GM23338 (cell line): Measurements from ENCODE around the gene PLEKHG4B. TPM values are rescaled to one million over a fixed set of nuclear protein-coding genes. Genes with fewer than 3 reads are reported as not detected.

Experiments
- ATAC-seq: fragments of 200-7000 bp; cut with Tn5 transposase; 3 replicates; pipeline ENCODE4 v1.9.1; 2020
- DNase-seq: peaks from one replicate; pipeline ENCODE4 v3.0.0-alpha.2; 2015; ENCODE audit warnings: low spot score
- H2AFZ ChIP-seq: fragments of 200-600 bp; sonication (generic); 2 replicates; pipeline ENCODE4 v1.8.0; 2016; ENCODE audit warnings: antibody characterized with exemption, mild to moderate bottlenecking, moderate library complexity
- H3F3A ChIP-seq: fragments of 200-600 bp; sonication (generic); replicated peaks from 2 replicates; pipeline ENCODE4 v1.8.0; 2017; ENCODE audit warnings: antibody characterized with exemption, mixed run types, low read depth
- H3K27ac ChIP-seq: fragments of 200-600 bp; sonication (generic); 2 replicates; pipeline ENCODE4 v1.6.1; 2016; ENCODE audit warnings: low read depth
- H3K27me3 ChIP-seq: fragments of 200-600 bp; sonication (generic); 2 replicates; pipeline ENCODE4 v1.8.0; 2016; ENCODE audit warnings: mild to moderate bottlenecking, mixed run types, moderate library complexity; ENCODE audit not compliant: insufficient read depth
- H3K36me3 ChIP-seq: fragments of 200-600 bp; sonication (generic); 2 replicates; pipeline ENCODE4 v1.8.0; 2016; ENCODE audit warnings: mild to moderate bottlenecking; ENCODE audit not compliant: insufficient read depth
- H3K4me1 ChIP-seq: fragments of 200-600 bp; sonication (generic); 2 replicates; pipeline ENCODE4 v1.8.0; 2016; ENCODE audit warnings: mild to moderate bottlenecking, moderate library complexity; ENCODE audit not compliant: insufficient read depth
- H3K4me2 ChIP-seq: fragments of 200-600 bp; sonication (generic); 2 replicates; pipeline ENCODE4 v1.7.1; 2017; ENCODE audit warnings: mixed run types
- H3K4me3 ChIP-seq: fragments of 200-600 bp; sonication (generic); 2 replicates; pipeline ENCODE4 v1.6.1; 2016; ENCODE audit warnings: mixed run types
- H3K79me2 ChIP-seq: fragments of 200-600 bp; sonication (generic); replicated peaks from 2 replicates; pipeline ENCODE4 v1.8.0; 2017; ENCODE audit warnings: mild to moderate bottlenecking; ENCODE audit not compliant: insufficient read depth
- H3K9me2 ChIP-seq: fragments of 200-600 bp; sonication (generic); 2 replicates; pipeline ENCODE4 v1.8.0; 2017; ENCODE audit not compliant: insufficient read depth
- H4K20me1 ChIP-seq: fragments of 200-600 bp; sonication (generic); replicated peaks from 2 replicates; pipeline ENCODE4 v1.8.0; 2017; ENCODE audit warnings: mild to moderate bottlenecking; ENCODE audit not compliant: insufficient read depth
- H3K27ac Mint-ChIP-seq: 2 replicates; pipeline ENCODE4 v1.8.0; 2020; ENCODE audit warnings: inconsistent platforms, mild to moderate bottlenecking, moderate library complexity, mixed read lengths
- H3K27me3 Mint-ChIP-seq: 3 replicates; pipeline ENCODE4 v1.8.0; 2022; ENCODE audit warnings: low read depth, mild to moderate bottlenecking, moderate library complexity, mixed read lengths, inconsistent platforms; ENCODE audit not compliant: insufficient read depth, poor library complexity
- H3K36me3 Mint-ChIP-seq: 3 replicates; pipeline ENCODE4 v1.8.0; 2021; ENCODE audit warnings: low read depth, mild to moderate bottlenecking, inconsistent platforms, moderate library complexity, mixed read lengths
- H3K4me1 Mint-ChIP-seq: 3 replicates; pipeline ENCODE4 v1.8.0; 2020; ENCODE audit warnings: mild to moderate bottlenecking, inconsistent platforms, mixed read lengths
- H3K4me3 Mint-ChIP-seq: 3 replicates; pipeline ENCODE4 v1.8.0; 2021; ENCODE audit warnings: moderate library complexity, mild to moderate bottlenecking, inconsistent platforms, mixed read lengths
- H3K9me3 Mint-ChIP-seq: 3 replicates; pipeline ENCODE4 v1.8.0; 2020; ENCODE audit warnings: moderate library complexity, mild to moderate bottlenecking, inconsistent platforms, mixed read lengths
- CREB1 ChIP-seq: fragments of 250-450 bp; sonication (Bioruptor Pico); IDR thresholded peaks from 2 replicates; pipeline ENCODE4 v1.5.0; 2020; ENCODE audit warnings: low read depth, mild to moderate bottlenecking, moderate library complexity
- CTCF ChIP-seq, 2 experiments: fragments of 200-600 bp in 1 of 2; sonication (generic) in 1 of 2; conservative IDR thresholded peaks; 2 replicates each; pipeline versions ENCODE4 v1.5.1 to v1.6.1; 2016 to 2017; ENCODE audit warnings: antibody characterized with exemption in 2 of 2, low read depth in 2 of 2, mild to moderate bottlenecking in 2 of 2, moderate library complexity in 1 of 2
- ETS1 ChIP-seq: IDR thresholded peaks from 2 replicates; pipeline ENCODE4 v1.6.1; 2016; ENCODE audit warnings: antibody characterized with exemption
- EZH2 ChIP-seq: fragments of 200-600 bp; sonication (generic); IDR thresholded peaks from one replicate; pipeline ENCODE4 v1.8.0; 2017; ENCODE audit warnings: antibody characterized with exemption, mild to moderate bottlenecking, low read depth; ENCODE audit not compliant: unreplicated experiment
- EZH2phosphoT487 ChIP-seq: fragments of 200-600 bp; sonication (generic); IDR thresholded peaks from one replicate; pipeline ENCODE4 v1.8.1; 2018; ENCODE audit warnings: antibody characterized with exemption; ENCODE audit not compliant: unreplicated experiment
- JUNB ChIP-seq: IDR thresholded peaks from one replicate; pipeline ENCODE4 v1.6.1; 2016; ENCODE audit warnings: antibody characterized with exemption; ENCODE audit not compliant: unreplicated experiment
- NANOG ChIP-seq: IDR thresholded peaks from 2 replicates; pipeline ENCODE4 v1.6.1; 2016; ENCODE audit warnings: antibody characterized with exemption, borderline replicate concordance
- POLR2AphosphoS5 ChIP-seq: IDR thresholded peaks from 2 replicates; pipeline ENCODE4 v1.6.1; 2016; ENCODE audit warnings: antibody characterized with exemption, low read depth
- REST ChIP-seq: IDR thresholded peaks from one replicate; pipeline ENCODE4 v1.6.1; 2018; ENCODE audit warnings: antibody characterized with exemption; ENCODE audit not compliant: unreplicated experiment
- STAT1 ChIP-seq: IDR thresholded peaks from one replicate; pipeline ENCODE4 v1.6.1; 2016; ENCODE audit warnings: antibody characterized with exemption; ENCODE audit not compliant: unreplicated experiment
- ZNF114 ChIP-seq: fragments of 250-450 bp; sonication (Bioruptor Pico); IDR thresholded peaks from 2 replicates; pipeline ENCODE4 v1.5.0; 2020; ENCODE audit warnings: mild to moderate bottlenecking, moderate library complexity
- ZNF331 ChIP-seq: fragments of 250-450 bp; sonication (Bioruptor Pico); IDR thresholded peaks from 2 replicates; pipeline ENCODE4 v1.5.0; 2020; ENCODE audit warnings: low read depth, mild to moderate bottlenecking, moderate library complexity
- ZNF462 ChIP-seq: fragments of 250-450 bp; sonication (Bioruptor Pico); IDR thresholded peaks from 2 replicates; pipeline ENCODE4 v1.5.0; 2020; ENCODE audit warnings: mild to moderate bottlenecking, moderate library complexity
- polyA plus RNA-seq: library from polyadenylated mRNA; unstranded; fragments of >200 nt; fragmentation: Nextera tagmentation; extraction: Ambion mirVana; gene quantifications from 2 replicates; pipeline ENCODE4 v1.2.1, GENCODE V29; 2016
- total RNA-seq: library from RNA; depleted of rRNA; stranded (reverse); fragments of >200 nt; shearing (Covaris generic); gene quantifications from 2 replicates; pipeline ENCODE4 v1.2.3, GENCODE V29; 2014

Gene PLEKHG4B
- total and polyA plus RNA-seq, 2 experiments from 2014 or later, result 33.5 to 54.8 TPM

GRCh38 chr5:234450-234849 lies 142.5 kb downstream of the PLEKHG4B start:
- Mint-ChIP-seq H3K27ac (no peak overlapping the region), H3K27me3 (no peaks in the 10 kb centered on the region), H3K36me3 (peaks cover 72% of the 10 kb centered on the region), H3K4me1 (peaks cover 3% of the 10 kb centered on the region; the same call in 1 of the 3 replicates), H3K4me3 (no peak overlapping the region), H3K9me3 (no peaks in the 10 kb centered on the region)
- Histone ChIP-seq H4K20me1 (no peaks in the 10 kb centered on the region), H3F3A (no peaks in the 10 kb centered on the region), H2AFZ (no peak overlapping the region), H3K4me1 (peaks cover 7% of the 10 kb centered on the region; the same call in 1 of the 2 replicates), H3K27me3 (no peaks in the 10 kb centered on the region), H3K4me3 (no peak overlapping the region), H3K9me2 (no peaks in the 10 kb centered on the region), H3K36me3 (peaks cover 10% of the 10 kb centered on the region), H3K27ac (no peak overlapping the region), H3K4me2 (no peak overlapping the region), H3K79me2 (no peaks in the 10 kb centered on the region)
- no peak for TF ChIP-seq EZH2
- no peak for TF ChIP-seq ETS1
- no peak for TF ChIP-seq ZNF462 (CRISPR knock-in tag)
- no peak for TF ChIP-seq ZNF331 (CRISPR knock-in tag)
- TF ChIP-seq CREB1 (CRISPR knock-in tag), result no peak
- TF ChIP-seq JUNB, result no peak
- no peak for TF ChIP-seq POLR2AphosphoS5
- no peak for TF ChIP-seq CTCF (conservative IDR thresholded peaks at IDR 0.05; ENCODE audit: low read depth in 2 of 2)
- no peak for TF ChIP-seq REST
- TF ChIP-seq STAT1, result no peak
- no peak for TF ChIP-seq ZNF114 (CRISPR knock-in tag)
- no peak for TF ChIP-seq NANOG
- TF ChIP-seq EZH2phosphoT487, result no peak
- no peak for ATAC-seq
- no peak for DNase-seq
